Lung (tissue), 12 donors: Measurements from ENCODE around the gene C4orf50. TPM values are rescaled to one million over a fixed set of nuclear protein-coding genes. Genes with fewer than 3 reads are reported as not detected.
"Not testable (repeated sequence)": the region's sequence is repeated elsewhere in the genome, so short reads cannot be mapped to it uniquely, and the experiment has no call there.

Source experiments
- ATAC-seq: fragments of 200-7000 bp; cut with Tn5 transposase; one replicate; pipeline ENCODE4 v1.9.1; 2020; ENCODE audit warnings: moderate number of reproducible peaks; ENCODE audit not compliant: insufficient read depth, low FRiP score
- DNase-seq, 3 donors: peaks; one replicate each; pipeline ENCODE4 v3.0.0-alpha.2; 2013 to 2017
- H3K27ac ChIP-seq, 2 donors: one replicate each; pipeline ENCODE4 v1.5.1; 2013; ENCODE audit warnings: mild to moderate bottlenecking in 2 of 2, moderate library complexity in 2 of 2, control low read depth in 1 of 2, inconsistent platforms in 1 of 2, low read depth in 1 of 2, low read length in 1 of 2
- H3K27me3 ChIP-seq, 3 donors: one replicate each; pipeline ENCODE4 v1.5.1; 2013; ENCODE audit warnings: low read length in 2 of 3; ENCODE audit not compliant: control insufficient read depth in 3 of 3, insufficient read depth in 3 of 3
- H3K36me3 ChIP-seq, 4 donors: one replicate each; pipeline ENCODE4 v1.5.1; 2013; ENCODE audit warnings: low read length in 4 of 4, mild to moderate bottlenecking in 1 of 4, moderate library complexity in 1 of 4; ENCODE audit not compliant: control insufficient read depth in 4 of 4, insufficient read depth in 4 of 4
- H3K4me1 ChIP-seq, 5 donors: one replicate each; pipeline ENCODE4 v1.5.1; 2013; ENCODE audit warnings: low read length in 5 of 5, mild to moderate bottlenecking in 2 of 5, moderate library complexity in 1 of 5; ENCODE audit not compliant: control insufficient read depth in 5 of 5, insufficient read depth in 5 of 5
- H3K4me3 ChIP-seq: one replicate; pipeline ENCODE4 v1.5.1; 2013; ENCODE audit warnings: mild to moderate bottlenecking, control low read depth, moderate library complexity
- H3K9ac ChIP-seq, 2 donors: one replicate each; pipeline ENCODE4 v1.5.1; 2013; ENCODE audit warnings: low read length in 2 of 2, control low read depth in 1 of 2; ENCODE audit not compliant: insufficient read depth in 1 of 2
- H3K9me3 ChIP-seq, 4 donors: one replicate each; pipeline ENCODE4 v1.5.1; 2013; ENCODE audit warnings: low read length in 3 of 4, mild to moderate bottlenecking in 1 of 4, moderate library complexity in 1 of 4; ENCODE audit not compliant: control insufficient read depth in 4 of 4, insufficient read depth in 3 of 4
- WGBS, 2 donors: extraction: QIAGEN DNeasy Blood & Tissue Kit; methylation state at CpG; one replicate each; pipeline ENCODE4 v1.1.7; 2013; 5-methylcytosine and 5-hydroxymethylcytosine counted together
- polyA plus RNA-seq, 2 donors: library from polyadenylated mRNA; stranded (reverse); fragments of 200-250 nt; gene quantifications; one replicate each; pipeline ENCODE4 v1.2.1, GENCODE V29; 2013
- total RNA-seq, 2 donors: library from RNA; depleted of rRNA in 1 of 2; stranded (reverse); fragments of >200 nt in 1 of 2; gene quantifications; one replicate each; pipeline ENCODE4 v1.2.1, GENCODE V29; 2014 to 2021
- TF ChIP-seq, protein P1 (sequence below): IDR thresholded peaks from 2 replicates; pipeline ENCODE4 v1.5.1; 2012; ENCODE audit warnings: mild to moderate bottlenecking; ENCODE audit errors: control extremely low read depth, extremely low read depth
- donor health status: control.
- donor health status: control.
- donor health status: Bipolar disorder and iron deficiency.
- donor health status: healthy.
- donor health status: DM: yes; HTN: yes; CAD: no.

The C4orf50 gene
- total and polyA plus RNA-seq, 4 donors, result 0.02 to 0.04 (median 0.03) TPM

DNA sequence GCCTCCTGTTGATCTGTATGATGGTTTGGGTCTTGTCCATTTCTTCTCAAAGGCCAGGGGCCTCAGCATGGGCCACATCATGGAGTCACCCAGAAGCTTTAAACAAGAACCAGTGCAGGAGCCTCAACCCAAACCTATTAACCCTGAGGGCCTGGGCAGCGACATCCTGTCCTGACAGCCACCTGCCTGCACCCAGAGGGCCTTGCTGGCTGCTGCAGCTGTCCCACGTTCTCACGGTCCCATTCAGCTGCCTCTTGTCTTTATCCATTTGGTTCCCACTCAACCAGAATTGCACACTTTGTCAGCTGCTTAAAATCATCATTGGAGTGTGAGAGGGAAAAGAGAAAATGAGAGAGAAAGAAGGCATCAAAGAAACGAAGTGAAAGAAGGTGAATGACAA lies 21.6 kb downstream of the C4orf50 start:
- ATAC-seq, result no peak
- peaks cover 0 to 6% (median 0%) of the 10 kb centered on the region in 3 donors for H3K27me3 ChIP-seq

DNA sequence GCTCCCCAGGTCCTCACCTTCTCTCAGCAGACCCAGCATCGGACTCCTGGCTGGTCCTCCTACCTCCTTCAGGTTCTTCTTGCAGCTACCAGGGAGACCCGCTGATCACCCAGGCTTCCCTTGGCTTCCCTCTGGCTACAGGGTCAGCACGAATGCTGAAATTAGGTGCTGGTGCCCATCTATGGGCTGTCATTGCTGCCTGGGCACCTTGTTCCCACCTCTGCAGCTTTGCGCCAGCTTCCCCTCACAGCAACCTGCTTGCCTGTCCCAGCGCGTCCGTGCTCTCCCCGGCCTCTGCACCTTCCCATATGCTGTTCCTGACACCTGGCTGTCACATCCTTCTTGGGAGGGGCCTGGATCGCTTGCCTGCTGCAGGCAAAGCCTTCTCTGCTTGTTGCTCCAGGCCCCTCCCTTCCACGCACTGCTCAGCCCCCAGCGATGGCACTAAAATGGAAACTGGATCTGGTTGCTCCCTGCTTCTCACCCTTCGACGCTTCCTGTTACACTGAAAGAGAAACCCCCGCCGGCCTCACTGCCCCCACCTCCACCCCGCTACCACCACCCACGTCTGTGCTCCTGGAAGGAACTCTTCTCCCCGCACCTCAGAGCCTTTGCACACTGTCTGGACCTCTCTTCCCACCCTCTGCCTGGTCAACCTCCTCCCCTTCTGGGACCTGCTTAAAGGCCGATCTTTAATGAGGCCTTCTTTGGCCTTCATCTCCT lies 22.2 kb downstream of the C4orf50 start:
- DNase-seq (no peak), ATAC-seq (no peak)
- Histone ChIP-seq H3K27ac (no peak overlapping the region), H3K9me3 (no peaks in the 10 kb centered on the region), H3K4me1 (no peaks in the 10 kb centered on the region), H3K27me3 (peaks cover 0 to 6% (median 0%) of the 10 kb centered on the region in 3 donors), H3K36me3 (no peaks in the 10 kb centered on the region), H3K9ac (no peak overlapping the region), H3K4me3 (no peak overlapping the region)
- TF ChIP-seq, protein P1, sequence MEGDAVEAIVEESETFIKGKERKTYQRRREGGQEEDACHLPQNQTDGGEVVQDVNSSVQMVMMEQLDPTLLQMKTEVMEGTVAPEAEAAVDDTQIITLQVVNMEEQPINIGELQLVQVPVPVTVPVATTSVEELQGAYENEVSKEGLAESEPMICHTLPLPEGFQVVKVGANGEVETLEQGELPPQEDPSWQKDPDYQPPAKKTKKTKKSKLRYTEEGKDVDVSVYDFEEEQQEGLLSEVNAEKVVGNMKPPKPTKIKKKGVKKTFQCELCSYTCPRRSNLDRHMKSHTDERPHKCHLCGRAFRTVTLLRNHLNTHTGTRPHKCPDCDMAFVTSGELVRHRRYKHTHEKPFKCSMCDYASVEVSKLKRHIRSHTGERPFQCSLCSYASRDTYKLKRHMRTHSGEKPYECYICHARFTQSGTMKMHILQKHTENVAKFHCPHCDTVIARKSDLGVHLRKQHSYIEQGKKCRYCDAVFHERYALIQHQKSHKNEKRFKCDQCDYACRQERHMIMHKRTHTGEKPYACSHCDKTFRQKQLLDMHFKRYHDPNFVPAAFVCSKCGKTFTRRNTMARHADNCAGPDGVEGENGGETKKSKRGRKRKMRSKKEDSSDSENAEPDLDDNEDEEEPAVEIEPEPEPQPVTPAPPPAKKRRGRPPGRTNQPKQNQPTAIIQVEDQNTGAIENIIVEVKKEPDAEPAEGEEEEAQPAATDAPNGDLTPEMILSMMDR, result no peak
- WGBS, 2 donors, result 51 to 54% methylated on average over 19 of the region's 19 CpGs

More for the DNA sequence above, 21.6 kb downstream of the C4orf50 start:
- no peak overlapping the region for H3K9ac ChIP-seq
- no peak for DNase-seq
- no peaks in the 10 kb centered on the region for H3K36me3 ChIP-seq
- no peak overlapping the region for H3K27ac ChIP-seq
- no peaks in the 10 kb centered on the region for H3K9me3 ChIP-seq
- WGBS, 2 donors, result 59 to 65% methylated on average over 4 of the region's 4 CpGs
- TF ChIP-seq, protein P1, result no peak
- H3K4me3 ChIP-seq, result no peak overlapping the region
- no peaks in the 10 kb centered on the region for H3K4me1 ChIP-seq

DNA sequence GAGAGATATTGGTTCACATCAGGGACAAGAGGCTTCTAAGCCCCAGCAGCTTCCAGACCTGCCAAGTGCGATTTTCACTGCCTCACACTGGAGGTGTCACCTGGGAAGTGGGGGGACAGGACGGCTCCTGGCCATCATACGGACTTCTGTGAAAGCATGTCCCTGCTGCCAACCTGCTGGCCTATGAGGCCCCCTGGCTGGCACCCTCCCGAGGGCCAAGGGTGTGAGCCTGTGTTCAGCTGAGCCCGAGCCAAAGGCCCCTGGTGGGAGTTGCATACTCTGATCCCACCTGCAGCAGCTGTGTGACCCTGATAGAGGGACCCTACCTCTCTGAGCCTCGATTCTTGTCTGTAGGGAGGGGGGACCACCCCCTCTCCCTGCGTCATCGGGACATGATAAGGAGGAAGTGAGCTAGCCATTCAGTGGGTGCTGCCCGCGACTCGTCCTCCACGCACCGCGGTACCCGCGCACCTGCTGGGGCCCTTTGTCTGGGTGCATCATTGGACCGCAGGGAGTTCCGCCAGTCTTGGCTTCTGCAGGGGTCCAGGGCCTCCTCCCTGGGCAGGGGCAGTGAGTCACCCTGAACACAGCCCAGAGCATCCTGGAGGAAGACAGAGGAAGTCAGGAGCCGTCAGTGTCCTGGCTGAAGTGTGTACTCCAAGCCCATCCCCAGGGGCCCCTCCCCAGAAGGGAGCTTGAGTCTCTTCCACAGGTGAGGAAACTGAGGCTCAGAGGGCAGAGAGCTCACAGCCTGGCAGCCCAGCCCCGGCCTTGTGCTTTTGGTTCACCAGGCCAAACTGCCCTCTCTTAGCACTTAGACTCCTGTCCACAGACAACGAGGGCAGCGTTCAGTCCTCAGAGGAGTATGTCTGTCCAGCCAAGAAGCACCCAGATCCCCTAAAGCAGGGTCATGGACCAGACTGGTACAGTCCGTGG lies 24.1 kb downstream of the C4orf50 start:
- Histone ChIP-seq H3K4me1 (no peaks in the 10 kb centered on the region), H3K9ac (no peak overlapping the region), H3K4me3 (no peak overlapping the region), H3K27me3 (peaks cover 0 to 14% (median 2%) of the 10 kb centered on the region in 3 donors), H3K9me3 (no peaks in the 10 kb centered on the region), H3K27ac (no peak overlapping the region), H3K36me3 (no peaks in the 10 kb centered on the region)
- TF ChIP-seq, protein P1, result no peak
- DNase-seq, result no peak
- ATAC-seq, result no peak
- 81 to 86% methylated on average over 23 of the region's 23 CpGs for WGBS, 2 donors

DNA sequence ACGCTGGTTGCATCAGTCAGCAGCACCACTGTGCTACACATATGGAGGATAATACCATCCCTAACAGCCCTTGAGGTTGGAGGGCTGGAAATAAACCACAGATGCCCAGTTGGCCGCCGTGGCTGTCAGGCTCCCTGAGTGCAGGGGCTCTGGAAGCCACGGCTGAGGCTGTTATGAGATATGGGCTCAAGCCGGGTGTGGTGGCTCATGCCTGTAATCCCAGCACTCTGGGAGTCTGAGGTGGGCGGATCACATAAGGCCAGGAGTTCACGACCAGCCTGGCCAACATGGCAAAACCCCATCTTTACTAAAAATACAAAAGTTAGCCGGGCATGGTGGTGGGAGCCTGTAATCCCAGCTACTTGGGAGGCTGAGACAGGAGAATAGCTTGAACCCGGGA lies 24.9 kb downstream of the C4orf50 start:
- H3K9ac ChIP-seq, H3K9me3 ChIP-seq, H3K4me1 ChIP-seq, H3K4me3 ChIP-seq, H3K36me3 ChIP-seq, ATAC-seq, H3K27ac ChIP-seq, DNase-seq: not testable (repeated sequence)
- peaks cover 0 to 14% (median 2%) of the 10 kb centered on the region in 3 donors for H3K27me3 ChIP-seq
- 82 to 88% methylated on average over 9 of the region's 9 CpGs for WGBS, 2 donors
